Activated CD4-positive, alpha-beta T cell treated with anti-CD3 and anti-CD28 coated beads, Interleukin-2, amount 10 ng/mL, durations not matched to agents 24 days and 14 days (primary cell): Measurements from ENCODE around the gene WDTC1. TPM values are rescaled to one million over a fixed set of nuclear protein-coding genes. Genes with fewer than 3 reads are reported as not detected.
"Not testable (repeated sequence)": the region's sequence is repeated elsewhere in the genome, so short reads cannot be mapped to it uniquely, and the experiment has no call there.

Source experiments
- DNase-seq: peaks from one replicate; pipeline ENCODE4 v3.0.0; 2022
- H3K27ac Mint-ChIP-seq: one replicate; pipeline ENCODE4 v1.8.0; 2022; ENCODE audit warnings: mild to moderate bottlenecking, mixed read lengths
- H3K27me3 Mint-ChIP-seq: one replicate; pipeline ENCODE4 v1.8.0; 2022; ENCODE audit warnings: mixed read lengths
- H3K36me3 Mint-ChIP-seq: one replicate; pipeline ENCODE4 v1.8.0; 2022; ENCODE audit warnings: low read depth, mild to moderate bottlenecking, mixed read lengths
- H3K4me1 Mint-ChIP-seq: one replicate; pipeline ENCODE4 v1.8.0; 2021; ENCODE audit warnings: mixed read lengths
- H3K4me3 Mint-ChIP-seq: one replicate; pipeline ENCODE4 v1.8.0; 2022; ENCODE audit warnings: mild to moderate bottlenecking, moderate library complexity, mixed read lengths
- H3K9me3 Mint-ChIP-seq: one replicate; pipeline ENCODE4 v1.8.0; 2021; ENCODE audit warnings: mixed read lengths
- intact Hi-C: fragments of 100-400 bp; cut with micrococcal nuclease; formaldehyde crosslinking; loops from one replicate; pipeline ENCODE4 v1.15.1; 2023
- total RNA-seq: library from RNA; stranded (reverse); gene quantifications from 2 replicates; pipeline ENCODE4 v1.2.3, GENCODE V29; 2022

WDTC1 gene, protein sequence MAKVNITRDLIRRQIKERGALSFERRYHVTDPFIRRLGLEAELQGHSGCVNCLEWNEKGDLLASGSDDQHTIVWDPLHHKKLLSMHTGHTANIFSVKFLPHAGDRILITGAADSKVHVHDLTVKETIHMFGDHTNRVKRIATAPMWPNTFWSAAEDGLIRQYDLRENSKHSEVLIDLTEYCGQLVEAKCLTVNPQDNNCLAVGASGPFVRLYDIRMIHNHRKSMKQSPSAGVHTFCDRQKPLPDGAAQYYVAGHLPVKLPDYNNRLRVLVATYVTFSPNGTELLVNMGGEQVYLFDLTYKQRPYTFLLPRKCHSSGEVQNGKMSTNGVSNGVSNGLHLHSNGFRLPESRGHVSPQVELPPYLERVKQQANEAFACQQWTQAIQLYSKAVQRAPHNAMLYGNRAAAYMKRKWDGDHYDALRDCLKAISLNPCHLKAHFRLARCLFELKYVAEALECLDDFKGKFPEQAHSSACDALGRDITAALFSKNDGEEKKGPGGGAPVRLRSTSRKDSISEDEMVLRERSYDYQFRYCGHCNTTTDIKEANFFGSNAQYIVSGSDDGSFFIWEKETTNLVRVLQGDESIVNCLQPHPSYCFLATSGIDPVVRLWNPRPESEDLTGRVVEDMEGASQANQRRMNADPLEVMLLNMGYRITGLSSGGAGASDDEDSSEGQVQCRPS
- total RNA-seq: 17.4 and 18.2 TPM in 2 replicates

- H3K4me3 Mint-ChIP-seq: peak within 1 kb of the TSS; percentile 98
- intact Hi-C loops: loop anchor here (1.0 kb wide), 1 partner anchor 79 kb away; the partner anchor contains the start of gene SLC9A1
- no peaks in the 10 kb centered on the region for H3K27me3 Mint-ChIP-seq
- H3K36me3 Mint-ChIP-seq: peaks cover 3% of the 10 kb centered on the region
- no peaks in the 10 kb centered on the region for H3K9me3 Mint-ChIP-seq
- peak; percentile 99 for DNase-seq
- peaks cover 23% of the 10 kb centered on the region for H3K4me1 Mint-ChIP-seq
- peak within 1 kb of the TSS; percentile 95 for H3K27ac Mint-ChIP-seq
Observed at GRCh38 chr1:27234049-27234882, at the start of gene WDTC1. Gene WDTC1 (plus strand): TSS chr1:27234632. CDS start chr1:27261055, 26,423 bp downstream.

DNA sequence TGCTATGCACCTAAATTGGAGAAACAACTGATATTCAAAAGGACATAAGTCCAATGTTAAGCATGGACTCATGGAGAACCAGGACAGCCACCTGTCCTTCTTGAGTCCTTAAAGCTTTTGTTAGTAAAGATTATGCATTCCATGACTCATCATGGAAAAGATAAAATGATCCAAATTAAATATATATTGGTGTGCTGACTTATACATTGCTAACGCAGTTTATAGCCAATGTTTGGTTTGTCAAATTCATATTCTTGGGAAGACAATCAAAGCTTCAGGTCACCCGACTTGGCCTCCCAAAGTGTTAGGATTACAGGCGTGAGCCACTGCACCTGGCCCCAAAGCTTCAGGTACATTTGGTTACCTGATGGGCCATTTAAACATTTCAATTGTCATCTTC lies 49.8 kb upstream of the WDTC1 start:
- H3K9me3 Mint-ChIP-seq, H3K27ac Mint-ChIP-seq, H3K4me3 Mint-ChIP-seq, intact Hi-C loops, DNase-seq, H3K27me3 Mint-ChIP-seq, H3K36me3 Mint-ChIP-seq, H3K4me1 Mint-ChIP-seq: not testable (repeated sequence)

GRCh38 chr1:27192039-27192529 lies 42.3 kb upstream of the WDTC1 start:
- H3K4me3 Mint-ChIP-seq: no peak overlapping the region
- no peaks in the 10 kb centered on the region for H3K36me3 Mint-ChIP-seq
- no peaks in the 10 kb centered on the region for H3K9me3 Mint-ChIP-seq
- intact Hi-C loops: no loop called here
- no peak for DNase-seq
- no peak overlapping the region for H3K27ac Mint-ChIP-seq
- peaks cover 10% of the 10 kb centered on the region for H3K27me3 Mint-ChIP-seq
- peaks cover 4% of the 10 kb centered on the region for H3K4me1 Mint-ChIP-seq

DNA sequence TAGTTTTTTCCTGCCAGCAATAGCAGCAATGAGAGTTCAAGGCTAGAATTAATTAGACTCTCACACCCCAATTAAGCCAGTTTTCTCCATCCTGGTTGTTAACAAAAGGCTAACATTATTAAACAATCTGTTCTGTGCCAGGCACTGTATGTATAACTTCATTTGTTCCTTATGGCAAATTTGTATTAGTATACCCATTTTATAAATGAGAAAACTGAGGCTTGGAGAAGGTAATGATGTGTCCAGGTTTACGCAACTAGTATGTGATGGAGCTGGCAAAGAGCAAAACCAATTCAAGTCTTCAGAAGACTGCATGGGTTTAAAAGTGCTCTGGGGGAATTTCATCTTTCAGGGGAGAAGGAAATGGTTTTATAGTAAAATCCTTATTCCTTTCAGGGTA lies 41.2 kb upstream of the WDTC1 start:
- no peak overlapping the region for H3K4me3 Mint-ChIP-seq
- no peak for DNase-seq
- H3K4me1 Mint-ChIP-seq: peaks cover 7% of the 10 kb centered on the region
- H3K36me3 Mint-ChIP-seq: no peaks in the 10 kb centered on the region
- H3K27ac Mint-ChIP-seq: no peak overlapping the region
- H3K9me3 Mint-ChIP-seq: no peaks in the 10 kb centered on the region
- peaks cover 10% of the 10 kb centered on the region for H3K27me3 Mint-ChIP-seq
- intact Hi-C loops: no loop called here

- DNase-seq: no peak
- no peak overlapping the region for H3K4me3 Mint-ChIP-seq
- no peak overlapping the region for H3K27ac Mint-ChIP-seq
- no peaks in the 10 kb centered on the region for H3K27me3 Mint-ChIP-seq
- H3K9me3 Mint-ChIP-seq: no peaks in the 10 kb centered on the region
- intact Hi-C loops: no loop called here
- H3K4me1 Mint-ChIP-seq: peaks cover 4% of the 10 kb centered on the region
- H3K36me3 Mint-ChIP-seq: no peaks in the 10 kb centered on the region
Observed at GRCh38 chr1:27201295-27201694, 33.1 kb upstream of the WDTC1 start.

GRCh38 chr1:27203946-27204345 lies 30.5 kb upstream of the WDTC1 start:
- intact Hi-C loops: no loop called here
- Mint-ChIP-seq H3K27ac (no peak overlapping the region), H3K4me3 (no peak overlapping the region), H3K9me3 (no peaks in the 10 kb centered on the region), H3K4me1 (no peaks in the 10 kb centered on the region), H3K36me3 (no peaks in the 10 kb centered on the region), H3K27me3 (peaks cover 3% of the 10 kb centered on the region)
- DNase-seq: no peak

DNA sequence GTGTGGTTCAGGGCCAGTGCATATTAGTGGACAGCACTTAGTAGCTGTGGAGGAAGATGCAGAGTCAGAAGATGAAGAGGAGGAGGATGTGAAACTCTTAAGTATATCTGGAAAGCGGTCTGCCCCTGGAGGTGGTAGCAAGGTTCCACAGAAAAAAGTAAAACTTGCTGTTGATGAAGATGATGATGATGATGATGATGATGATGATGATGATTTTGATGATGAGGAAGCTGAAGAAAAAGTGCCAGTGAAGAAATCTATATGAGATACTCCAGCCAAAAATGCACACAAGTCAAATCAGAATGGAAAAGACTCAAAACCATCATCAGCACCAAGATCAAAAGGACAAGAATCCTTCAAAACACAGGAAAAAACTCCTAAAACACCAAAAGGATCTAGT lies 27.2 kb upstream of the WDTC1 start:
- intact Hi-C loops: not testable (repeated sequence)

DNA sequence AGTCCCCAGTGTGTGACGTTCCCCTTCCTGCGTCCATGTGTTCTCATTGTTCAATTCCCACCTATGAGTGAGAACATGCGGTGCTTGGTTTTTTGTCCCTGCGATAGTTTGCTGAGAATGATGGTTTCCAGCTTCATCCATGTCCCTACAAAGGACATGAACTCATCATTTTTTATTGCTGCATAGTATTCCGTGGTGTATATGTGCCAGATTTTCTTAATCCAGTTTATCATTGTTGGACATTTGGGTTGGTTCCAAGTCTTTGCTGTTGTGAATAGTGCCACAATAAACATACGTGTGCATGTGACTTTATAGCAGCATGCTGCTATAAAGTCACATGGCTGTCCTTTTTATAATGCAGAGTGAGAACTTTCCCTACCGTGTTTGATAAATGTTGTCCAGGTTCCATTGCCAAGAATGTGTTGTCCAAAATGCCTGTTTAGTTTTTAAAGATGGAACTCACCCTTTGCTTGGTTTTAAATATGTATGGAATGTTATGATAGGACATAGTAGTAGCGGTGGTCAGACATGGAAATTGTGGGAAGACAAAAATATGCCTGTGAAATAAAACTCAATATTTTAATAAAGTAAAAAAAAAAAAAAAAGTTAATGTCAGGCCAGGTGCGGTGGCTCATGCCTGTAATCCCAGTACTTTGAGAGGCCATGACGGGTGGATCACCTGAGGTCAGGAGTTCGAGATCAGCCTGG lies 26.1 kb upstream of the WDTC1 start:
- H3K9me3 Mint-ChIP-seq, H3K36me3 Mint-ChIP-seq, H3K4me3 Mint-ChIP-seq, intact Hi-C loops, H3K4me1 Mint-ChIP-seq, DNase-seq, H3K27me3 Mint-ChIP-seq, H3K27ac Mint-ChIP-seq: not testable (repeated sequence)

More for the DNA sequence above, 27.2 kb upstream of the WDTC1 start:
- H3K4me1 Mint-ChIP-seq, H3K36me3 Mint-ChIP-seq, H3K27me3 Mint-ChIP-seq, H3K9me3 Mint-ChIP-seq, H3K27ac Mint-ChIP-seq, DNase-seq, H3K4me3 Mint-ChIP-seq: not testable (repeated sequence)

DNA sequence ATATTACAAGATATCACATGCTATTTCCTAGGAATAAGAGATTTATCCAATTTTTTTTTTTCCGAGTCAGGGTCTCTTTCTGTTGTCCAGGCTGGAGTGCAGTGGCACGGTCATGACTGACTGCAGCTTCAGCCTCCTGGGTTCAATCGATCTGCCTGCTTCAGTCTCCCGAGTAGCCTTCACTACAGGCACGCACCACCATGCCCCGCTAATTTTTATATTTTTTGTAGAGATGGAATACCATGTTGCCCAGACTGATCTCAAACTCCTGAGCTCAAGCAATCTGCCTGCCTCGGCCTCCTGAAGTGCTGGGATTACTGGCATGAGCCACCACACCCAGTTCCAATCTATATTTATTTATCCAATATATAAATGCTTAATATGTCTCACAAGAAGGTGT lies 18.0 kb upstream of the WDTC1 start:
- intact Hi-C loops: no loop called here
- no peak overlapping the region for H3K4me3 Mint-ChIP-seq
- no peak overlapping the region for H3K27ac Mint-ChIP-seq
- no peaks in the 10 kb centered on the region for H3K9me3 Mint-ChIP-seq
- peaks cover 3% of the 10 kb centered on the region for H3K4me1 Mint-ChIP-seq
- peaks cover 10% of the 10 kb centered on the region for H3K27me3 Mint-ChIP-seq
- no peak for DNase-seq
- H3K36me3 Mint-ChIP-seq: no peaks in the 10 kb centered on the region

GRCh38 chr1:27217401-27217800 lies 17.0 kb upstream of the WDTC1 start:
- no peak overlapping the region for H3K27ac Mint-ChIP-seq
- no peaks in the 10 kb centered on the region for H3K36me3 Mint-ChIP-seq
- intact Hi-C loops: no loop called here
- H3K4me1 Mint-ChIP-seq: peaks cover 3% of the 10 kb centered on the region
- no peaks in the 10 kb centered on the region for H3K9me3 Mint-ChIP-seq
- peaks cover 10% of the 10 kb centered on the region for H3K27me3 Mint-ChIP-seq
- no peak overlapping the region for H3K4me3 Mint-ChIP-seq
- DNase-seq: no peak

- Mint-ChIP-seq H3K4me3 (no peak overlapping the region), H3K27ac (no peak overlapping the region), H3K9me3 (no peaks in the 10 kb centered on the region), H3K36me3 (no peaks in the 10 kb centered on the region), H3K27me3 (peaks cover 10% of the 10 kb centered on the region), H3K4me1 (peaks cover 3% of the 10 kb centered on the region)
- DNase-seq: no peak
- intact Hi-C loops: no loop called here
Observed at GRCh38 chr1:27218736-27219135, 15.7 kb upstream of the WDTC1 start.

GRCh38 chr1:27220096-27220495 lies 14.3 kb upstream of the WDTC1 start:
- H3K4me3 Mint-ChIP-seq: no peak overlapping the region
- H3K27me3 Mint-ChIP-seq: peaks cover 10% of the 10 kb centered on the region
- H3K36me3 Mint-ChIP-seq: no peaks in the 10 kb centered on the region
- intact Hi-C loops: no loop called here
- peaks cover 3% of the 10 kb centered on the region for H3K4me1 Mint-ChIP-seq
- H3K9me3 Mint-ChIP-seq: no peaks in the 10 kb centered on the region
- no peak for DNase-seq
- no peak overlapping the region for H3K27ac Mint-ChIP-seq

DNA sequence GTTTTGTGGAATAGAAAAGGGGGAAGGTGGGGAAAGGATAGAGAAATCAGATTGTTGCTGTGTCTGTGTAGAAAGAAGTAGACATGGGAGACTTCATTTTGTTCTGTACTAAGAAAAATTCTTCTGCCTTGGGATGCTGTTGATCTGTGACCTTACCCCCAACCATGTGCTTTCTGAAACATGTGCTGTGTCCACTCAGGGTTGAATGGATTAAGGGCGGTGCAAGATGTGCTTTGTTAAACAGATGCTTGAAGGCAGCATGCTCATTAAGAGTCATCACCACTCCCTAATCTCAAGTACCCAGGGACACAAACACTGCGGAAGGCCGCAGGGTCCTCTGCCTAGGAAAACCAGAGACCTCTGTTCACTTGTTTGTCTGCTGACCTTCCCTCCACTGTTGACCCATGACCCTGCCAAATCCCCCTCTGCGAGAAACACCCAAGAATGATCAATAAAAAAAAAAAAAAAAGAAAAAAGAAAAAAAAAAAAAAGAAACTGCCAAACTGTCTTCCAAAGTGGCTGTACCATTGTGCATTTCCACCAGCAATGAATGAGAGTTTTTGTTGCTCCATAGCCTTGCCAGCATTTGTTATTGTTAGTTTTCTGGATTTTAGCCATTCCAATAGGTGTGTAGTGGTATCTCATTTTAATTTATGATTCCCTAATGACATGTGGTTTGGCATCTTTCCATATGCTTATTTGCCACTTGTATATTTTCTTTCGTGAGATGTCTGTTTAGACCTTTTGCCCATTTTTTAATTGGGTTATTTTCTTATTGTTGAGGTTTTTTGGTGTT lies 13.5 kb upstream of the WDTC1 start:
- intact Hi-C loops, DNase-seq, H3K9me3 Mint-ChIP-seq, H3K27ac Mint-ChIP-seq, H3K27me3 Mint-ChIP-seq, H3K4me1 Mint-ChIP-seq, H3K4me3 Mint-ChIP-seq, H3K36me3 Mint-ChIP-seq: not testable (repeated sequence)
